Stimulated activated CD4-positive, alpha-beta T cell treated with anti-CD3 and anti-CD28 coated beads, TNF-alpha, amount 100 ng/mL, for 24 hours (primary cell): ENCODE data around the gene KRTAP10-6.
"Not testable (repeated sequence)": the region's sequence is repeated elsewhere in the genome, so short reads cannot be mapped to it uniquely, and the experiment has no call there.

Experiments used
- DNase-seq, 3 experiments: peaks; one replicate each; pipeline ENCODE4 v3.0.0-alpha.2; 2020; ENCODE audit warnings: low read depth in 3 of 3

The KRTAP10-6 gene, protein sequence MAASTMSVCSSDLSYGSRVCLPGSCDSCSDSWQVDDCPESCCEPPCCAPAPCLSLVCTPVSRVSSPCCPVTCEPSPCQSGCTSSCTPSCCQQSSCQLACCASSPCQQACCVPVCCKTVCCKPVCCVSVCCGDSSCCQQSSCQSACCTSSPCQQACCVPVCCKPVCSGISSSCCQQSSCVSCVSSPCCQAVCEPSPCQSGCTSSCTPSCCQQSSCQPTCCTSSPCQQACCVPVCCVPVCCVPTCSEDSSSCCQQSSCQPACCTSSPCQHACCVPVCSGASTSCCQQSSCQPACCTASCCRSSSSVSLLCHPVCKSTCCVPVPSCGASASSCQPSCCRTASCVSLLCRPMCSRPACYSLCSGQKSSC

DNA sequence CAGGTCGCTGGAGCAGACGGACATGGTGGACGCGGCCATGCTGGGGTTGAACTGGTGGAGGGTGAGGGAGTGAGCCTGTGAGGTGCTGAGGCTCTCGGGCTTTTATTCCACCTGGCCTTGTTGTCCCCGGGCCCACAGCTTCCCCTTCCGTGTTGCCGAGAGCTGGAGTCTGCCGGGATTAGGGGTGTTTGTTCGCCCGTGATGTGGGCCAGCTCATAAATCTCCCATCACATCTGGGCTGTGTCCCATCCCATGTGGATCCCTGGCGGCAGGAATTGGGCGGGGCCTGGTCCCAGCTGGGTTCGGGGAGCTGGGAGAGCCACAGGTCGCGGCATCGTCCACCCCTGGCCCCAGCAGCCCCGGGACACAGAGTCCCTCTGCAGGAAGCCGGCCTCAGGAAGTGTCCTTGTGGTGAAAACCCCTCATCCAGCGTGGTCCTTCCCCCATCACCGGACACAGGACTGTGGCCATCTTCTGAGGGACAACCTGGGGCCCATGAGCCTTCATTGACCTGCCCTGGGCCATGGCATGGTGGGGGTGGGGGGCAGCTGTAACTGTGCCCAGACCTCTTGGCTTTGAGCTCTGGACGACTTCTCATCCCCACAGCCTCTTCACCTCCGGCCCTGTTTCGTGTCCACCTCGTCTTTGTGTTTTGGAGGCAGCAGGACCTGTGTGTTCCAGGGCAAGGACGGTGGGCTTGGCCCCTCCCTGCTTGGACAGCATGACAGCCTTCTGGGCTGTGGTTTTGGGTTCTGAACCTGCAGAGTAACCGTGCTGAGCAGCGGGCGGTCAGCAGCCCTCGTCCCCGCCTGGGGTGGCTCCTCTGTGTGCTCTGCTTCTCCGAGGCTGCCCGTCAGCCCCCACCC is at the start of gene KRTAP10-6:
KRTAP10-6 (minus strand) TSS at position 60 of the 866 bp plus-strand sequence; CDS start at position 39, 21 bp downstream.
- no peak for DNase-seq

DNA sequence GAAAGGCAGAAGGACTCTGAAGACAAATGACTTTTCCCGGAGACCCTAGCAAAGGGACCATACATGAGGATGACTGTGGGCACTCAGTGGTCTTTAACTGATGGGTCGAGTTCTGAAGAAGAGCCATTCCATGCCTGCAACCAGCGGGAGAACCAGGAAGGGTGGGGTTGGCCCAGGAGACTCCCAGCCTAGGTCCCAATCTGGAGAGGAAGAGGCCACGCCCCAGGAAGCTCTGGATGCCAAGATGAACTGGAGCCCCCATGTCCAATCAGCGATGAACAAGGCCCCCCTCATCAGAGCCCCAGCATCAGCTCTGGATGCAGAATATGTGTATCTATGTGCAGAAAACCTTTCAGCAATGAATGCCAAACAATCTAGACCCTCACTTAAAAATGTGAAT is 48.5 kb upstream of the KRTAP10-6 start:
- no peak for DNase-seq

DNA sequence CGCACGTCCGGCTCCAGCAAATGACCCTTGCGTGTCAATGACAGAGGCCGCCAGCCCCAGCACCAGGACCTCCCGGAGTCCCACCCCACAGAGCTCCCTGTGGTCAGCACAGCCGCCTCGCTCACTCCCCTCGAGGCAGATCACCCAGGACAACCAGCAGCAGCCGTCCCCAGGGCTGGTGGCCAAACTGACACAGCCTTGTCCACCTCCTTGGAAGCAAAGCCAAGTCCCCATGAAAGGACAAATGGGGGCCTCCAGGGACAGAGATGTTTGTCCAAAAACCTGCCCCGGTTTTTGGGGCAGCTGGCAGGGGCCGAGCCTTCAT is 47.0 kb upstream of the KRTAP10-6 start:
- DNase-seq: no peak

DNA sequence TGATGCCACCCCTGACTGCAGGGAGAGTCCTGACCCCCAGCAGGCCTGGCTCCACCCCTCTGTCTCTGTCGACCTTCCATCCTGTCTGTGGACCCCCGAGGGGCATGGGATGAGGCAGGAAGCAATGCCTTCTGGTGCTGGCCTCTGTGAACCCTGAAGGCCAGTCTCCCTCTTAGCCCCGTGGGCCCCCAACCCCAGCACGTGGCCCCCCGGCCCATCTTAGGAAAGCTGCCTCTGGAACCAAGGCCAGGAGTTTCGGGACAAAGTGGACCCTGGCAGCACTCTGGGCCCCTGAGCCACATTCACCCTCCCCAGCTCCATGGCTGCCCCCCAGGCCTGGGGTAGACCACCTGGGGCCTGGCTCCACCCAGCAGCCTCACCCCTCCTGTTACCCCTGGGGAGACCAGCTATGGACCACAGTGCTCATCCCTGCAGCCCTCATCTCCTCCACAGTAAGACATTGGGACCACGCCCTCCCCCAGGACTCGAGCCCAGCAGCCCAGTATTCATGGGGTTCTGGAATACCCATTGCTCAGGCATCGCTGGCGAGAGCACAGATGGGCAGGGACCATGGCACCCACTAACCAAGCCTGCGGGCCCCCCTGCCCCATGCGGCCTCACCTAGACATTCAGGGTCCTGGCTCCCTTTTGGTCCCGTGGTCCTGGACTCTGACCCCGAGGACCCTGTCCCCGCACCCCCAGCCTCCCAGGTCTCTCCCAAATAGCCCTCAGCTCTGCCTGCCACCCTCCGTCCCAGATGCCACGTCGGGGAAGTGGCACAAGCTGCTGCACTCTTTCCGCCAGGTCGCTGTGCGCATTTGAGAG is 46.4 kb upstream of the KRTAP10-6 start:
- not testable (repeated sequence) for DNase-seq

DNA sequence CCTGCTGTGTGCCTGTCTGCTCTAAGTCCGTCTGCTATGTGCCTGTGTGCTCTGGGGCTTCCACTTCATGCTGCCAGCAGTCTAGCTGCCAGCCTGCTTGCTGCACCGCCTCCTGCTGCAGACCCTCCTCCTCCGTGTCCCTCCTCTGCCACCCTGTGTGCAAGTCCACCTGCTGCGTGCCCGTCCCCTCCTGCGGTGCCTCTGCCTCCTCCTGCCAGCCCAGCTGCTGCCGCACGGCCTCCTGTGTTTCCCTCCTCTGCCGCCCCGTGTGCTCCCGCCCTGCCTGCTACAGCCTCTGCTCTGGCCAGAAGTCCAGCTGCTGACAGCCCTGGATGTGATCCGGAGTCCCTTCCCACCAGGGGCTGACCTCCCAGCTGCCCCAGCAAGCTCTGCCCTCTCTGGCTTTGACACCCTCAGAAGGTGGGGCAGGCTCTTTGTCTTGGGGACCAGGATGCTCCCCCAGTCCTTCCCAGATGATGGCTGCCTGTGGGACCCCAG is 45.6 kb upstream of the KRTAP10-6 start:
- not testable (repeated sequence) for DNase-seq

DNA sequence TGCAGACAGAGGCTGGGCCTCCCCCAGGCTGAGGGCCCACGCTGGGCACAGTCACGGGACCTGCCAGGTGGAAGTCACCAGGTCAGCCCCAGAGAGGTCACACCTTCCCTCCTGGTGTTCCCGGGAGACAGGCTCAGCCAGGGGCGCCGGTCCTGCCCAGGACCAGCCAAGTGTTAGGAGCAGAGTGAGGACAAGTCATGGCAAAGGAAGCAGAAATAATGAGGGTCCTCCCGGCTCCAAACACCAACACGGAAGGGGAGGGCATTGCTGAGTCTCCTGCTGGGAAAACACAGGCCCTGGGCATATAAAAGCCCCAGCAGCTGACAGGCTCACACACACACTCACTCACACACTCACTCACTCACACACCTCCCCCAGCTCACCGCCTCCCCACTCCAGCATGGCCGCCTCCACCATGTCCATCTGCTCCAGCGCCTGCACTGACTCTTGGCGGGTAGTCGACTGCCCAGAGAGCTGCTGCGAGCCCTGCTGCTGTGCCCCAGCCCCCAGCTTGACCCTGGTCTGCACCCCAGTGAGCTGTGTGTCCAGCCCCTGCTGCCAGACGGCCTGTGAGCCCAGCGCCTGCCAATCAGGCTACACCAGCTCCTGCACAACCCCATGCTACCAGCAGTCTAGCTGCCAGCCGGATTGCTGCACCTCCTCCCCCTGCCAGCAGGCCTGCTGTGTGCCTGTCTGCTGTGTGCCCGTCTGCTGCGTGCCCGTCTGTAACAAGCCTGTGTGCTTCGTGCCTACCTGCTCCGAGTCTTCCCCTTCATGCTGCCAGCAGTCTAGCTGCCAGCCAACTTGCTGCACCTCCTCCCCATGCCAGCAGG is 44.9 kb upstream of the KRTAP10-6 start, which contains the start of gene KRTAP10-10:
KRTAP10-10 (plus strand) TSS at position 339 of the 833 bp plus-strand sequence; CDS start at position 401, 62 bp downstream.
- no peak for DNase-seq

DNA sequence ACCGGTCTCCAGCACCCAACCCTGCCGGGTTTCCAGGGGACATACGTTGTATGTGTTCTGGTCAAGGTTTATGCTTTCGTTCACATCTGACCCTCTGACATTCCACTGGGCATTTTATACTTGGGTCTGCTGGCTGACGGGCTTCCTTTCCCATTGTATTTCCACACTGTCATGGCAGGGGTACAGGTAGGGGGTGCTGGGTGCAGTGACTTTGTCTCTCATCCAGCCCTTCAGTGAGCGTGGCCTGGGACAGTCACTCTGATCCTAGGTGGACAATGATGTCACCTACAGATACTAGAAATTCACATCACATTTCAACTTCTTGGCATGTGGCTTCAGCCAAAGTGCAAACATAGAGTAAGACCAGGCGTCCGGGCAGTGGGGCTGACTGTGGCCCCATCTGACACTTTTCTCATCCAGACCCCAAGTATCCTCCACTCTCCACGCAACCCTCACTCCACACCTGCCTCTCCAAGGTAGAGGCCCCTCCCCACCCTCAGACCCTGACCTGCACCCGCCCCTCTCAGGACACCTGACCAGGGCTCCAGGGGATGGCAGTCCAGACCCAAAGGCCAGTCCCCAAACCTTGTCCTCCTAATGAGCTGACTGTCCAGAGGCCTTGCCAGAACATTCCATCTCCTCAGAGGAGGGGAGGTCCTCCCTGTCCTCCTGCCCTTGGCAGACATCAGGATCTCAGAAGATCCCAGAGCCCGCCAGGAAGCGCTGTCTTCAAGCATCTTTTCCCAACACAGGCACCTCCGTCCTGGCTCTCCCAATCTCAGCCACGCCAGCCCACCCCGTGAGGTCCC is 44.1 kb upstream of the KRTAP10-6 start:
- no peak for DNase-seq

DNA sequence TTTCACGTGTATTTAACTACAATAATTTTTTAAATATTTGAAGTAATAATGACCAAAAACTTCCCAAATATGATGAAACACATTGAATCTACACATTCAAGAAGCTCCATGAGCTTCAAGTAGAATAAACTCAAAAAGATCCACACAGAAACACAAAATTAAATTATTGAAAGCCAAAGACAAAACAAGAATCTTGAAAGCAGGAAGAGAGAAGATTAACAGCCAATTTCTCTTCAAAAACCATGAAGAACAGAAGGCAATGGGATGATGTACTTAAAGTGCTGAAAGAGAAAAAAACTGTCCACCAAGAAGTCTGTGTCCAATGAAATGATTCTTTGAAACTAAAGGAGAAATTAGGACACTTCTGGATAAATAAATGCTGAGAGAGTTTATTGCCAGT is 39.8 kb upstream of the KRTAP10-6 start:
- DNase-seq: no peak

DNA sequence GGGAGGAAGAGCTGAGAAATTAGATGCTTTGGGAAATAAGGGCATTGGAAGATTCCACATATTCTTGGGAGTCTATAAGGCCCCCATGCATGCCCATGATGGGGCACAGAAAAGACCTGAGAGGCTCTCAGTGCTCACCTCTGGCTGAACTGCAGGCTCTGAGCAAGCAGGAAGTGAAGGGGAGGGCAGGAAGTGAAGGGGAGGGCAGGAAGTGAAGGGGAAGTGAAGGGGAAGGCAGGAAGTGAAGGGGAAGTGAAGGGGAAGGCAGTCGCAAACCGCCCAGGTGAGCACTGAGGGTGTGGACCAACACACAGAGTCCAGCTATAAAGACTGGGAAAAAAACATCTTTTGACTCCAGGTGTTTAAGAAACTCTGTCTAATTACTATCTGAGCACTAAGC is 38.1 kb upstream of the KRTAP10-6 start:
- DNase-seq: no peak

DNA sequence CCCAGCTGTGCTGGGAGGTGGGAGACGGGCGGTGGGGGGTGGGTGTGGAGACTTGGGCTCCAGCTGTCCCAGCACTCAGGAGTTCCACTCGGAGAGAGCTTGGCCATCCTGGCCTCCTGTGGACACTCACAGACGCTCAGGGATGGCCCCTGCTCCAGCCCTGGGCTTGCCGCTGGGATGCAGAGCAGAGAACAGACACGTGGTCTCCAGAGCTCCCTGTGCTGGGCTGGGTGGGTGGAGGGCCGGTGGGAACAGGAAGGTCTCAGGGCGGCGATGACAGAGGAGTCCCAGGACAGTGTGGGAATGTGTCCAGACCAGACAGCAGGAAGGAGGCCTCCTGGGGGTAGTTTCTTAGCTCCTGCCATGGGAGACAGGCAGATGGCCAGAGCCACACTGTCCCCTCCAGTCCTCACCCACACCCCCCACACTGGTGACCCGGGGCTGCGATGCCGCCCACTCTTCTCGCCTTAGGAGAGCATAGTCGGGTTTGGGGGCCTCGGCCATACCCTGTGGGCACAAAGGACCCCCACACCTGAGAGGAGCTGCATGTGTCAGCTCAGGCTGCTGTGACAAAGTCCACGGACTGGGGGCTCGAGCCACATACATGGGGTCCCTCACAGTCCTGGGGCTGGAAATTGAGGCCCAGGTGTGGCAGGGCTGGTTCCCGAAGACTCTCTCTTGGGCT is 36.5 kb upstream of the KRTAP10-6 start:
- DNase-seq: no peak

DNA sequence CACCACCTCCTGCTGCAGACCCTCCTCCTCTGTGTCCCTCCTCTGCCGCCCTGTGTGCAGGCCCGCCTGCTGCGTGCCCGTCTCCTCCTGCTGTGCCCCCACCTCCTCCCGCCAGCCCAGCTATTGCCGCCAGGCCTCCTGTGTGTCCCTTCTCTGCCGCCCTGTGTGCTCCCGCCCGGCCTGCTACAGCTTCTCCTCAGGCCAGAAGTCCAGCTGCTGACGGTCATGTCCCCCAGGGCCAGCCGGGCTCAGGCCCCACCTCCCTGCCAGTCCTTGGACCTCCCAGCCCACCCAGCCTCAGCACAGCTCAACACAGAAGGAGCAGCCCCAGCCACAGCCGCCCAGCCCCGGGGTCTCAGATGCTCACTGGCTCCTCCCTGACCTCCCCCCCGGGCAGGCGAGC is 35.5 kb upstream of the KRTAP10-6 start:
- not testable (repeated sequence) for DNase-seq

DNA sequence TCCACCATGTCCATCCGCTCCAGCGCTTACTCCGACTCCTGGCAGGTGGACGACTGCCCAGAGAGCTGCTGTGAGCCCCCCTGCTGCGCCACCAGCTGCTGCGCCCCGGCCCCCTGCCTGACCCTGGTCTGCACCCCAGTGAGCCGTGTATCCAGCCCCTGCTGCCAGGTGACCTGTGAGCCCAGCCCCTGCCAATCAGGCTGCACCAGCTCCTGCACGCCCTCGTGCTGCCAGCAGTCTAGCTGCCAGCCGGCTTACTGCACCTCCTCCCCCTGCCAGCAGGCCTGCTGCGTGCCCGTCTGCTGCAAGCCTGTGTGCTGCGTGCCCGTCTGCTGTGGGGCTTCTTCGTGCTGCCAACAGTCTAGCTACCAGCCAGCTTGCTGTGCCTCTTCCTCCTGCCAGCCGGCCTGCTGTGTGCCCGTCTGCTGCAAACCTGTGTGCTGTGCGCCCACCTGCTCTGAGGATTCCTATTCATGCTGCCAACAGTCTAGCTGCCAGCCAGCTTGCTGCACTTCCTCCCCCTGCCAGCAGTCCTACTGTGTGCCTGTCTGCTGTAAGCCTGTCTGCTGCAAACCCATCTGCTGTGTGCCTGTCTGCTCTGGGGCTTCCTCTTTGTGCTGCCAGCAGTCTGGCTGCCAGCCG is 35.0 kb upstream of the KRTAP10-6 start:
- DNase-seq: not testable (repeated sequence)

DNA sequence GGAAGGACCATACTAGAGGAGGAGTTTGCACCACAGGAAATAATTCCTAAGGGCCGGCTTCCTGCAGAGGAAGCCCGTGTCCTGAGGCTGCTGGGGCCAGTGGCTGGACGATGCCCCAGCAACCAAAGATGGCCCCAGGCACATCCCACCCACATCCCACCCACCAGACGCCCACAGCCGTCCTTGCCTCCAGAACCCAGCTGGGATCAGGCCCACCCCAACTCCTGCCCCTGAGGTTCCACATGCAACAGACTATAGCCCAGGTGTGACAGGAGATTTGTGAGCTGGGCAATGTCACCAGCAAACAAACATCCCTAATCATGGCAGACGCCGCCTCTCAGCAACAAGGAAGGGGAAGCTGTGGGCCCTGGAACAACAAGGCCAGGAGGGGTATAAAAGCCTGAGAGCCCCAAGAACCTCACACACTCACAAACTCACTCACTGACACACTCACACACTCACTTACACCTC is 34.4 kb upstream of the KRTAP10-6 start, which contains the start of gene KRTAP10-9:
KRTAP10-9 (plus strand) TSS at position 421 of the 471 bp plus-strand sequence. CDS start 79 bp downstream, outside the sequence.
- DNase-seq: no peak

DNA sequence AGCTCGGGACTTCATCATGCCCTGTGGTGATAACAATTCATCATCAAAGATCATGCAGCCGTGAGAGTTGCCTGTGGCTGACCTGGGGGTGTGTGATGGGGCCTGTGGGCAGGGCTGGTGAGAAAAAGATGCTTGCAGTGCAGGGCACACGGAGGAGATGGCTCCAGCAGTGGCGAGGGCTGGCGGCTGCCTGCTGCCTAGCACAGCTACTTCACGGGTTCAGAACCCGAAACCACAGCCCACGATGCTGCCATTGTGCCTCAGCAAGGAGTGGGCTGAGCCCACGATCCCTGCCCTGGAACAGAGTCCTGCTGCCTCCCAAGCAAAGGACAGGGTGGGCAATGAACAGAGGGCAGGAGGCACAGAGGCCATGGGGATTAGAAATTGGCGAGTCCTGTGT is 34.0 kb upstream of the KRTAP10-6 start:
- DNase-seq: no peak

DNA sequence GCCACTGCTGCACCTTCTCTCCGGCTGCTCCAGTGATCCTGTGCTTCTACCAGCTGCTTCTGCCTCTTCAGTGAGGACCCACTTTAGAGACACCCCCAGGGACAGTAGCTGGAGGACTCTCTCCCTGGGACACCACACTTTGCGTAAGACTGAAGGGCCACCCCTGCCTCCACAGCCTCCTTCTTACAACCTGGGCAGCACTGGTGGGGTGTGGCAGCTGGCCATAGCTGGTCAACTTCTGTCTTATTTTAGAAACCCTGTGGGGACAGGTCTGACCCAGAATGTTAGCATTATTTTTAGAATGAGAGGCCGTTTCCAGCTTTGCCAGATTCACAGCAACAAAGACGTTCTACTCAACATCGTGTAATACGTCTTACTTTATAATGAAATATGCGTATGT is 33.5 kb upstream of the KRTAP10-6 start:
- no peak for DNase-seq

DNA sequence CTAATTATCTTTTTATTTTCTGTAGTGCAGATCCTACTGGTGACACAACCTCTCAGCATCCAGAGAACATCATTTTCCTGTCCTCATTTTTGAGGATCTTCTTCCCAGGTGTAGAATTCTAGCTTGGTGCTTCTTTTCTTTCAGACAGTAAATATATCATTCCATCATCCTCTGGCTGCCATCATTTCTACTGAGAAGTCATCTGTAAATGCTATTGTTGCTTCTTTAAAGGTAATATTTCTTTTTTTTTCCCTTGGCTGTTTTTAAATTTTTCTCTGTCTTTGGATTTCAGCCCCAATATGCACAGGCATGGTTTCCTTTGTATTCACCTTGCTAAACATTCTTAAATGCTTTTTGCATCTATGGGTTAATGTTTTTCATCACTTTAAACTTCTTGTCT is 31.3 kb upstream of the KRTAP10-6 start:
- no peak for DNase-seq

DNA sequence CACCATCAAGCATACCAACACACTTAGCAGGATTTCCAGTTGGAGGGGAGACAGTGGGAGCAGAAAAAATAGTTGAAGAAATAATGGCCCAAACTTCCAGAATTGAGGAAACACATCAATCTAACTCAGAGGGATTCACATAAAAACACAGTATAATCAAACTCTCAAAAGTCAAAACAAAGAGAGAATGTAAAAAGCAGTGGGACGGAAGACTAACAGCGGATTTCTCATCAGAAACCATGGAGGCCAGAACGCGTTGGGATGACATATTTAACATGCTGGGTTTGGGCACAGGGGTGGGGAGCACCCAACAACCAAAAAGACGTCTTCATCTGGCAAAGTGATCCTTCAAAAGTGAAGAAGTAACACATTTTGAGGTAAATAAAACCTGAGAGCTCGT is 27.6 kb upstream of the KRTAP10-6 start:
- DNase-seq: no peak

DNA sequence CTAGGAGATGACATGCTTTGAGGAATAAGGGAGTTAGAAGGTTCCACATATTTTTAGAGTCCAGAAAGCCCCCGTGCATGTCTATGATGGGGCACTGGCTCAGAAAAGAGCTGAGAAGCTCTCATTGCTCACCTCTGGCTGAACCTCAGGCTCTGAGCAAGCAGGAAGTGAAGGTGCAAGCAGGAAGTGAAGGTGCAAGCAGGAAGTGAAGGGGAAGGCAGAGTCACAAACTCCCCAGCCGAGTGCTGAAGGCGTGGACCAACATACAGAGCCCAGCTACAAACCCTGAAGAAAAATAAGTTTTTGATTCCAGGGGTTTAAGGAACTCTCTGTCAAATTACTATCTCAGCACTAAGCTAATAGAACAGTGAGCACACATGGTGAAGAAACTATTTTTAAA is 26.6 kb upstream of the KRTAP10-6 start:
- DNase-seq: peak; percentile 21 to 34 (median 21)

DNA sequence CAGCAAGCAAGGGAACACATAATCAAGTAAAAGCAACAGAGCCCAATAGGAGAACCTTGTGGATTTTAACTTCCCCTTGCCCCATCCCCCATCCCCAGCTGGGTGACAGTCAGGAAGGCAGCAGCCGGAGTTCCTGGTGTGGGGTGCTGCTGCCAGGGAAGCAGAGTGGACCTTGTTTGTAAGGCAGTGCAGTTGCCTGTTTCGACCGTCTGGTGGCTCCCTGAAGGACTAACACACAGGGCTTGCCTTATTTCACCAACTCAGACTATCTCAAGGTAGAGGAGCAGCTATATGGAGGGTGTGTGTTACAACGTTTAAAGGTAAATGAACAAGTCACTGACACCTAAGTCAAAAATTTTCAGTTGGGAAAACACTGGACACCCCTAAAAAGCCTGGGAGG is 26.2 kb upstream of the KRTAP10-6 start:
- DNase-seq: no peak
